ENCODE results near the gene NQO1.
A peak's percentile ranks its signal among the peaks of the same experiment; 100 is the strongest.
"Not testable (repeated sequence)": the region's sequence is repeated elsewhere in the genome, so short reads cannot be mapped to it uniquely, and the experiment has no call there.

NQO1 gene

GRCh38 chr16:69763599-69763942 lies 37.2 kb upstream of the NQO1 start:
- no peak overlapping the region for H3K27ac ChIP-seq
- no peak for TF ChIP-seq CTCF (conservative IDR thresholded peaks at IDR 0.05)
- TF ChIP-seq ZFX (IDR thresholded peaks at IDR 0.05), result no peak

- peak overlapping the region; percentile 94 for H3K27ac ChIP-seq
- no peak for TF ChIP-seq CTCF (conservative IDR thresholded peaks at IDR 0.05)
- TF ChIP-seq ZFX (IDR thresholded peaks at IDR 0.05), result no peak
Observed at GRCh38 chr16:69762814-69763598, 36.6 kb upstream of the NQO1 start.

GRCh38 chr16:69761983-69762813 lies 35.8 kb upstream of the NQO1 start, which contains the start of gene WWP2:
Gene WWP2 (plus strand): TSS chr16:69762332. CDS start chr16:69787011, 24,679 bp downstream.
- TF ChIP-seq CTCF (conservative IDR thresholded peaks at IDR 0.05) (no peak), ZFX (IDR thresholded peaks at IDR 0.05) (peak; percentile 83)
- H3K27ac ChIP-seq, result peak within 1 kb of the TSS; percentile 94

- not testable (repeated sequence) for H3K27ac ChIP-seq
Observed at GRCh38 chr16:69757375-69757774, 31.0 kb upstream of the NQO1 start.

GRCh38 chr16:69756705-69757104 lies 30.3 kb upstream of the NQO1 start:
- TF ChIP-seq ZFX (IDR thresholded peaks at IDR 0.05) (no peak), CTCF (conservative IDR thresholded peaks at IDR 0.05) (no peak)

GRCh38 chr16:69754469-69755310 lies 28.3 kb upstream of the NQO1 start, which contains the start of gene NOB1:
Gene NOB1 (minus strand): TSS chr16:69754926. CDS start chr16:69754910, 16 bp downstream.
- peak within 1 kb of the TSS; percentile 92 for H3K27ac ChIP-seq
- TF ChIP-seq CTCF (conservative IDR thresholded peaks at IDR 0.05), result peak; percentile 99
- TF ChIP-seq ZFX (IDR thresholded peaks at IDR 0.05), result no peak

More at GRCh38 chr16:69756705-69757104, 30.3 kb upstream of the NQO1 start:
- no peak overlapping the region for H3K27ac ChIP-seq

GRCh38 chr16:69754143-69754468 lies 27.7 kb upstream of the NQO1 start:
- TF ChIP-seq ZFX (IDR thresholded peaks at IDR 0.05) (no peak), CTCF (conservative IDR thresholded peaks at IDR 0.05) (no peak)
- peak overlapping the region; percentile 92 for H3K27ac ChIP-seq

Data from C4-2B (cell line).